ENCODE measurements around the gene SH3RF2. TPM values are rescaled to one million over a fixed set of nuclear protein-coding genes. Genes with fewer than 3 reads are reported as not detected.

Gene SH3RF2
- total and polyA plus RNA-seq, 2 donors (not counting 1 experiment from before 2014, with no cell fraction given): 0.03 TPM; not detected in 1

GRCh38 chr5:145960166-145960565 lies 23.8 kb downstream of the SH3RF2 start:
- ChIA-PET CTCF (no interaction called here), POLR2A (no interaction called here)
- Histone ChIP-seq H3K4me3 (ENCODE audit: control extremely low read depth in 1 of 5, extremely low read depth in 1 of 5, insufficient read depth in 1 of 5, low read depth in 2 of 5, low read length in 4 of 5) (no peak overlapping the region), H4K20me1 (ENCODE audit: control insufficient read depth, insufficient read depth, low read length, poor library complexity, severe bottlenecking) (no peaks in the 10 kb centered on the region), H3K36me3 (replicated peaks in 1 of 2; ENCODE audit: control extremely low read depth in 1 of 2, control insufficient read depth in 1 of 2, extremely low read depth in 1 of 2, insufficient read depth in 2 of 2, low read length in 1 of 2) (no peaks in the 10 kb centered on the region), H3K27ac (ENCODE audit: low read length in 2 of 2) (no peak overlapping the region), H3K27me3 (replicated peaks in 1 of 4; ENCODE audit: control extremely low read depth in 1 of 4, control insufficient read depth in 3 of 4, insufficient read depth in 4 of 4, low read length in 3 of 4) (no peaks in the 10 kb centered on the region), H3K79me2 (ENCODE audit: control insufficient read depth, insufficient read depth, low read length) (no peaks in the 10 kb centered on the region), H3K4me2 (replicated peaks; ENCODE audit: low read depth, low read length, poor library complexity, severe bottlenecking) (no peak overlapping the region), H3K9me3 (ENCODE audit: control extremely low read depth in 1 of 3, control insufficient read depth in 2 of 3, insufficient read depth in 1 of 3, low read length in 2 of 3) (no peaks in the 10 kb centered on the region), H3K4me1 (ENCODE audit: control insufficient read depth in 2 of 2, insufficient read depth in 2 of 2, low read length in 2 of 2) (no peaks in the 10 kb centered on the region), H2AFZ (ENCODE audit: insufficient read depth, low read depth, low read length, poor library complexity, severe bottlenecking) (no peak overlapping the region), H3K9ac (ENCODE audit: low read length) (no peak overlapping the region)
- TF ChIP-seq EZH2 (IDR thresholded peaks at IDR 0.05; ENCODE audit: borderline replicate concordance, insufficient read depth, low read depth, low read length, poor library complexity, severe bottlenecking): no peak
- TF ChIP-seq, protein P1, sequence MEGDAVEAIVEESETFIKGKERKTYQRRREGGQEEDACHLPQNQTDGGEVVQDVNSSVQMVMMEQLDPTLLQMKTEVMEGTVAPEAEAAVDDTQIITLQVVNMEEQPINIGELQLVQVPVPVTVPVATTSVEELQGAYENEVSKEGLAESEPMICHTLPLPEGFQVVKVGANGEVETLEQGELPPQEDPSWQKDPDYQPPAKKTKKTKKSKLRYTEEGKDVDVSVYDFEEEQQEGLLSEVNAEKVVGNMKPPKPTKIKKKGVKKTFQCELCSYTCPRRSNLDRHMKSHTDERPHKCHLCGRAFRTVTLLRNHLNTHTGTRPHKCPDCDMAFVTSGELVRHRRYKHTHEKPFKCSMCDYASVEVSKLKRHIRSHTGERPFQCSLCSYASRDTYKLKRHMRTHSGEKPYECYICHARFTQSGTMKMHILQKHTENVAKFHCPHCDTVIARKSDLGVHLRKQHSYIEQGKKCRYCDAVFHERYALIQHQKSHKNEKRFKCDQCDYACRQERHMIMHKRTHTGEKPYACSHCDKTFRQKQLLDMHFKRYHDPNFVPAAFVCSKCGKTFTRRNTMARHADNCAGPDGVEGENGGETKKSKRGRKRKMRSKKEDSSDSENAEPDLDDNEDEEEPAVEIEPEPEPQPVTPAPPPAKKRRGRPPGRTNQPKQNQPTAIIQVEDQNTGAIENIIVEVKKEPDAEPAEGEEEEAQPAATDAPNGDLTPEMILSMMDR (IDR thresholded peaks at IDR 0.05): no peak
- Mint-ChIP-seq H3K27me3 (peaks cover 8% of the 10 kb centered on the region), H3K27ac (no peak overlapping the region), H3K9me3 (ENCODE audit: insufficient read depth) (no peaks in the 10 kb centered on the region), H3K4me3 (no peak overlapping the region), H3K4me1 (no peaks in the 10 kb centered on the region)
- intact Hi-C loops (cut with micrococcal nuclease): no loop called here
- ATAC-seq (ENCODE audit: low read depth): no peak
- WGBS (ENCODE audit: insufficient coverage): 80% methylated on average over 1 of the region's 1 CpG
- DNase-seq: no peak

GRCh38 chr5:145960848-145961600 lies 24.6 kb downstream of the SH3RF2 start:
- 40% methylated on average over 1 of the region's 4 CpGs for WGBS (ENCODE audit: insufficient coverage)
- no peak for TF ChIP-seq EZH2 (IDR thresholded peaks at IDR 0.05; ENCODE audit: borderline replicate concordance, insufficient read depth, low read depth, low read length, poor library complexity, severe bottlenecking)
- TF ChIP-seq, protein P1 (IDR thresholded peaks at IDR 0.05): no peak

More at GRCh38 chr5:145960848-145961600, 24.6 kb downstream of the SH3RF2 start:
- no peaks in the 10 kb centered on the region for H3K9me3 ChIP-seq (ENCODE audit: control extremely low read depth in 1 of 3, control insufficient read depth in 2 of 3, insufficient read depth in 1 of 3, low read length in 2 of 3)
- no peaks in the 10 kb centered on the region for H3K36me3 ChIP-seq (replicated peaks in 1 of 2; ENCODE audit: control extremely low read depth in 1 of 2, control insufficient read depth in 1 of 2, extremely low read depth in 1 of 2, insufficient read depth in 2 of 2, low read length in 1 of 2)
- CTCF ChIA-PET: no interaction called here
- no peak overlapping the region for H3K4me3 Mint-ChIP-seq
- H3K27ac ChIP-seq (ENCODE audit: low read length in 2 of 2): no peak overlapping the region
- DNase-seq (no peak), ATAC-seq (ENCODE audit: low read depth) (no peak)
- peaks cover 5% of the 10 kb centered on the region for H3K27me3 Mint-ChIP-seq
- no peaks in the 10 kb centered on the region for H3K4me1 ChIP-seq (ENCODE audit: control insufficient read depth in 2 of 2, insufficient read depth in 2 of 2, low read length in 2 of 2)
- no peak overlapping the region for H3K4me2 ChIP-seq (replicated peaks; ENCODE audit: low read depth, low read length, poor library complexity, severe bottlenecking)
- H3K4me1 Mint-ChIP-seq: no peaks in the 10 kb centered on the region
- POLR2A ChIA-PET: no interaction called here
- H3K27me3 ChIP-seq (replicated peaks in 1 of 4; ENCODE audit: control extremely low read depth in 1 of 4, control insufficient read depth in 3 of 4, insufficient read depth in 4 of 4, low read length in 3 of 4): no peaks in the 10 kb centered on the region
- no peaks in the 10 kb centered on the region for H3K9me3 Mint-ChIP-seq (ENCODE audit: insufficient read depth)
- H3K4me3 ChIP-seq (ENCODE audit: control extremely low read depth in 1 of 5, extremely low read depth in 1 of 5, insufficient read depth in 1 of 5, low read depth in 2 of 5, low read length in 4 of 5): no peak overlapping the region
- intact Hi-C loops (cut with micrococcal nuclease): no loop called here
- H4K20me1 ChIP-seq (ENCODE audit: control insufficient read depth, insufficient read depth, low read length, poor library complexity, severe bottlenecking): no peaks in the 10 kb centered on the region
- H2AFZ ChIP-seq (ENCODE audit: insufficient read depth, low read depth, low read length, poor library complexity, severe bottlenecking): no peak overlapping the region
- no peaks in the 10 kb centered on the region for H3K79me2 ChIP-seq (ENCODE audit: control insufficient read depth, insufficient read depth, low read length)
- H3K27ac Mint-ChIP-seq: no peak overlapping the region
- no peak overlapping the region for H3K9ac ChIP-seq (ENCODE audit: low read length)

All from B cell (primary cell).